ENCODE measurements around the gene ATF2.

Gene ATF2

DNA sequence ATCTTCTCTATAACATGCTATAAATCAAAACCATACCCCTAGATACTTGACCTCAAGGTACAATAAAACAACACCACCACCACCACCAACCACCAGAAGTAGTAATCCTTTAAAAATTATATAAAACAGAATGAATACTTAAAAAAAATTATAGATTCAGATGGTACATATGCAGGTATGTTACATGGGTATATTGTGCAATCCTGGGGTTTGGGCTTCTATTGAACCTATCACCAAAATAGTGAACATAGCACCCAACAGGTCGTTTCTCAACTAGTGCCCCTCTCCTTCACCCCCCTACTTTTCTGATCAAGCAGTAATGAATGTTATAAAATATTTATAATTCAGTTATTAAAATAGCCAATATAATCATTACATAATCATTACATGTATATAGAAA, 91.7 kb downstream of the ATF2 start:
- no peak for DNase-seq

DNA sequence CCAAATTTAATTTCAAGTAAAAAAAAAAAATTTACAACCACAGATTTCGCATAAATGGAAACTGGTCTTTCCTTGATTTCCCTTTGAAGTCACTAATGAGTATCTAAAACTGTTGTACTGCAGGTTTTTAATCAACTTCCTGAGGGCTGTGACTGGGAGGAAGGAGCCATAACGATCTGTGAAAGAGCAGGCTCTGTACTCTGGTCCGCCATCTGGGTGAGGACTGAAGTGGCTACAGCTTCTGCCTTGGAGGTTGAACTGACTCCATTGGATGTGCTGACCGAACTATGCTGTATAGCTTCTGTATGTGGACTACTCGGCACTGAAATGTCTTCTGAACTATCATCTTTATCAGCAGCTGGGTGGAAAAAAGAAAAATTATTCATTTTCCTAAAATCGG, 93.5 kb downstream of the ATF2 start:
- DNase-seq = no peak

DNA sequence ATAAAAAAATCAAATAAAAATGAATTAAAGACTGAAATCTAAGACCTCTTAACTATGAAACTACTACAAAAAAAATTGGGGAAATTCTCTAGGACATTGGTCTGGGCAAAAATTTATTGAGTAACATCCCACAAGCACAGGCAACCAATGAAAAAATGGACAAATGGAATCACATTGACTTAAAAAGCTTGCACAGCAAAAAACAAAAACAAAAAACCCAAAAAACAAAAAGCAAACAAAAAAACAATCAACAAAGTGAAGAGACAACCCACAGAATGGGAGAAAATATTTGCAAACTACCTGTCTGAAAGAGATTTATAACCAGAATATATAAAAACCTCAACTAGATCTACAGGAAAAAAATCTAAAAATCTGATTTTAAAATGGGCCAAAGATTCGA, 99.5 kb downstream of the ATF2 start:
- no peak for DNase-seq

DNA sequence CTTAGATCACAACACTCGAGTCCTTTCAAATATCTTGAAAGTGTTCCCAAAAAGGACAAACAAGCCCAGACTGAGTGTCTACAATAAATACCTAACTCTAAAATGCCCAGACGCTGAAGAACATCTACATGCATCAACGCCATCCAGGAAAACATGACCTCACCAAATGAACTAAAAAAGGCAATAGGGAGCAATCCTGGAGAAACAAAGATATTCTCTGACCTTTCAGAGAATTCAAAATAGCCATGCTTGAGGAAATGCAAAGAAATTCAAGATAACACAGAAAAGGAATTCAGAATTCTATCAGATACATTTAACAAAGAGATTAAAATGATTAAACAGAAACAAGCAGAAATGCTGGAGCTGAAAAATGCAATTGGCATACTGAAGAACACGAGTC, 101.6 kb downstream of the ATF2 start:
- DNase-seq = no peak

DNA sequence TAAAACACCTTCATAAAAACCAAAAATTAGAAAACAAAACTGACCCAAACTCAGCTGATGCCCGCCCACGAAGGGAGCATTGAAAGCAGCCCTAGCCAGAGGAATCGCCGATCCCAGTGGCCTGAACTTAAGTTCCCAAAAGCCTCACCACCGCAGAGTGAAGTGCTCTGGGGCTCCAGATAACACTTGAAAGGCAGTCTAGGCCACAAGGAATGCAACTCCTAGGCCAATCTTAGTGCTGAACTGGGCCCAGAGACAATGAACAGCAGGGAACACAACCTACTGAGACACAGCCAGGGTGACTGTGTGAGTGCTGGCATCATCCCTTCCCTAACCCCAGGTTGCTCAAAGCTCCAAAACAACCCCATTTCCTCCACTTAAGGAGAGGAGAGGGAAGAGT, 103.2 kb downstream of the ATF2 start:
- DNase-seq = no peak

DNA sequence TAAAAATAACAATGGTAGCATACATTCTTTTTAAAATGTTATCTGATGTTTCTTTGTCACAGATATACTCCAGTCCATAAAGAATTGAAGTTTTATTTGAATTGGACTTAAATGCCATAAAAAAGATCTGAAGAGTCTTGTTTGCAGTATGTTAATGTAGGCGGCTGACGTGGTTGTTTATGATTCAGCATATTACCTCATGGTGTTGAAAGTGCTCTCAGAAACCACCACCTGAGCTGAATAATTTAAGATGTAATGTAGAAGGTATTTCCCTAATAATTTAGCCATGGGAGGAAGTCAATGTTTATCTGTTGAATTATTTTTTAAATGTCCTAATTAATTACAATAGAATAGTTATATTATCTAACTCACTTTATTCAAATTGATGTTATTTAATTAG, 104.3 kb downstream of the ATF2 start:
- no peak for DNase-seq

DNA sequence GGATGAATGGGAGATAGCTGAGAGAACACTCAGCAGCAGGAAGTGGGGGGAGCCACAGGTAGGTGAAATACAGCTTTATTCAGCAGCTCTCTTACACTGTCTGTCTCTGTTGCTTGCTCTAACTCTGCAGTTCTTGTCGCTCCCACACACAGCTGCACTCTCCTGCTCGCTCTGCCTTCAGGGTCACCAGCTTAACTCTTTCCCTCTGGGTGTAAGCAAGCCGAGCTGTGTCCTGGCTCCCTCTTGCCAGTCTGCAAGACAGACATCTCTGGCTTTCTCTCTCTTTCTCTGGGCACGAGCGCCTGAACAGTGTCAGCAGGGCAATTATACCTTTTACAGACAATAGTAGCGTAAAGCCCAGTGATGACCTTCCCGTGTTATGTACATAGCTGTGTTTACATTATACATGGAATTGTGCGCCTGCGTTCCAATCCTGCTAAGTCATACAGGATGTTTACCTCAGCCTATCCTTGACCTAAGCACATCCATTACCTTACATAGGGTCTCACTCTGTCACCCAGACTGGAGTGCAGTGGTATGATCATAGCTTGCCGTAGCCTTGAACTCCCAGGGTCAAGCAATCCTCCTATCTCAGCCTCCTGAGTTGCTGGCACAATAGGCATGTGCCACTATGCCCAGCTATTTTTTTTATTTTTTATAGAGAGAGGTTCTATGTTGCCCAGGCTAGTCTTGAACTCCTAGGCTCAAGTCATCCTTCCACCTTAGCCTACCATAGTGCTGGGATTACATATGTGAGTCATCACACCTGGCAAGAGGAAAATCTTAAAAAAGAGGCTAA, 105.0 kb downstream of the ATF2 start:
- peak; percentile 59 for DNase-seq

DNA sequence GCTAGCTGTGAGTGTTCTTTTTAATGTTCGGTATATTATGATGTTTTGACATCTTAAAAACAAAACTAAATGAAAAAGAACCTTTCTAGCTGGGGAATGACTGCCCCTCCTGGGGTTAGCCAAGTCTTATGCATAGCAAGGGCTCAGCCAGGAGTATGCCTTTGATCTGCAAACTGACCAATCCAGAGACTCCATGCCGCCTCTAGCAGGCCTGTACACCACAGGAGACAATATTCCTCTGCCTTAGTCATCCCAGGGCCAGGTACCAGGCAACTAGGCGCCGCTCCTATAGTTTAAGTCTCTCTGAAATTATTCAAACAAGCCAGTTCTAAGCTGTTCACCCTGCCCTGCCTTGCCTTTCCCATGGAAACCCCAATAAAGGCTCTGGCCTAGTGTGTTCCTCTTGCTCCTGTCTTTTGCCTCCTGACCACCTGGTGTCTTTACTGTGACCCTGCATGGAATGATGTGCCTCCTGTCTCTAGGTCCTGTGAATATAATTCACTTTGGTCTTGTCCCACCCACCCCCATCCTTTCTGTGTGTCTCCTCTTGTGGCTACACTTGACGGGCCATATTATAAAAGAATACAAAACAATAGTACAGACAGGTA, 110.8 kb downstream of the ATF2 start:
- no peak for DNase-seq

DNA sequence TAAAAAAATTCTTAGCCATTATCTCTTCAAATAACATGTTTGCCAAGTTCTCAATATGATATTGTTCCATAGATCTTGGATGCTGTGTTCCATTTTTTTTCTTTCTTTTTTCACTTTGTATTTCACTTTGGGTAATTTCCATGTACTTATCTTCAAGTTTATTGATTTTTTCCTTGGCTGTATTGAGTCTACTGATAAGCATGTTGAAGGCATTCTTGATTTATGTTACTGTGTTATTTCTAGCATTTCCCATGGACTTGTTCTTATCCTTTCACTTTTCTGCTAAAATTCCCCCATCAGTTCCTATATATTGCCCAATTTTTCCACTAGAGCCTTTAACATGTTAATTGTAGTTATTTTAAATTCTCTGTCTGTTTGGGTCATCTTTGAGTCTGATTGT, 112.0 kb downstream of the ATF2 start:
- DNase-seq = no peak

DNA sequence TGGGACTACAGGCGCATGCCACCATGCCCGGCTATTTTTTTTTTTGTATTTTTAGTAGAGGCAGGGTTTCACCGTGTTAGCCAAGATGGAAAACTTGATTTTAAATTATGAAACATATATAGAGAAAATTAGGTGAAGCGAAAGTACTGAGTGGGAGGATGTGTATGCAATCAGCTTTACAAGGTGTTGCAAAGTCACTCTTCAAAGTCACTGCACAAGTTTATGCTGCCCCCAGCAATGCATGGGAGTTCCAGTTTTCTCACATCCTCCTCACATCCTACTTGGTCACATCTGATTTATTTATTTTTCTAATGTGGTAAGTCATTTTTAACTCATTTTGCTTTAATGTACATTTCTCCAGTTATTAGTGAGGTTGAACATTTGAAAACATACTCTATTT, 113.7 kb downstream of the ATF2 start:
- DNase-seq = no peak

DNA sequence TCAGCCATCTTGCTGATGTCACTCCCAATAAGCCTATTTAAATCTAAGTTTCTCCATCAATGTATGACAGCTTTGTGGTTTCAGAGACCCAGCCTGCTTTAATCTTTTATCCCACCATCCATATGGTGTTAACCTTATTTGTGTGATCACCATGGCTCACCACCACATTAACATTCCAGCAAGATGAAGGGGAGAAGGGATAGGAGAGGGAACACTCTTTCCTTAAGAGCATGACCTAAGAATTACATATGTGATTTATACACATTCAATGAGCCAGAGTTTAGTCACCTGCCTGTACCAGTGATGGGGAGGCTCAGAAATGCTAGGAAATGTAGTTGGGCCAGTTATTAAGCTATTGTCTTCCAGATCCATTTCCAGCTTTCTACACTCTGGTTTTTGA, 118.3 kb downstream of the ATF2 start:
- DNase-seq = no peak

DNA sequence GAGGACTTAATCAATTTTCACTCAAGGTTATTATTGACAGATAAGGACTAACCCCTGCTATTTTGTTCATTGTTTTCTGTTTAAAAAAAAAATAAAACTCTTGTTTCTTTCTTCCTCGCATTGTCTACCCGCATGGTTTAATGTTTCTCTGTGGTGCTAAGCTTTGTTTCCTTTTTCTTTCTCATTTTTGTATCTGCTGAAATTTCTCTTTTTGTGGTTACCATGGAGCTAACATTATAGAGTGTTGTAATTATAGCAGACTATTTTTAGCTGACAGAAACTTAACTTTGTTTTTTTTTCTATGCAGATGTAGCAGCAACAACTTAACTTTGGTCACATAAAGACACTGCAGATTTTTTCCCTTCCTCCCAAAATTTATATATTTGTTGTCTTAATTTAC, 119.7 kb downstream of the ATF2 start:
- DNase-seq = no peak

DNA sequence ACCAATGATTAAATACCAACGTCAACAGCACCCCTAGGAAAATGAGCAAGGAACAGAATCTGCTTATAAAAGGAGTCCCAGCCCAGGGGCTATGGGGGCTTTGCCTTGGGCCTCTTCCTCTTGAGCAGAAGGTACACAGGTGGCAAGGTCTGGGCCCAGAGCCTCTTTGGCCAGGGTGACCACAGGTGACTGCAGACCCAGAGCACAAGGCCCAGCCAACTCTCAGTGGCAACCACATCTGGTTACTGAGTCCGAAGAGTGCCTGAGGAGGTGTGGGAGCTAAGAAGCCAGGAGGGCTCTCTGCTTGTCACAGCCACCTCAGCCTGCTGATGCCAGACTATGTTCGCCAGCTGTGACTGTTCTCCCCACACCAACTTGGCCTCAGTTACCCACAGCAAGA, 128.5 kb downstream of the ATF2 start:
- DNase-seq = no peak

DNA sequence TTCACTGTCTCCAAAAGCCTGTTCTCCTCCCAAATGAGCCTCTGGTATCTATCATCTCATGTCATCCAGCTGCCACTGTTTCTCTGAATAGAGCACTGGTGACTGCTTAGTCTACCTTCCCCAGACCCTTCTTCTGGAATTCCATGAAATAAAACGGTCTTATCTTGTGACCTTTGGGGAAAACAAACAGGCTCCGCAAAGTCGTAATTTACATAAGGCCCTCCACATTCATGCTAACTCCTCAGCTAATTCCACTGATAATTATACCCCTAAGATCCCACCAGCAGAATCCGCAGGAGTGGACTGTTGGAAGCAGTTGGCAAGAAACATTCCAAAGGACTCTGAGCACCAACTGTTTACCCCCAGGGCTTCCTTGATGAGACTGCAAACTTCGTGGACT, 129.0 kb downstream of the ATF2 start:
- DNase-seq = no peak

DNA sequence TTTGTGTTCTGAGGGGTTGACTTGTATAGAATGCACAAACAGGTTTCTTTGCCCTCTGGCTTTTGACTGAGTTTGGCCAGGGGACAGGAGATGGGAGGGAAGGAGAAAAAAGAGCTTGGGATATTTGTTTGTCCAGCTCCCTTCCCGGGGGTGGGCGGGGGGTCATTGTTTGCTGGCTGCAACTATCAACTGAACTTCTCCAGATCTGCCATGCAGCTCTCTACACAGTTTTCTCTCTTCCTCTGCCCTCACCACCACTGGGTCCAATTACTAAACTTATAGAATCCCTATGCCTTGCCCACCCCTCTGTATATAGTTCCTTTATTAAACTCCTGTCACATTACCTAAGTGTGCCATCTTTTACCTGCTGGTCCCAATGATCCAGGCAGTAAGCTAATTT, 130.1 kb downstream of the ATF2 start:
- DNase-seq = no peak

DNA sequence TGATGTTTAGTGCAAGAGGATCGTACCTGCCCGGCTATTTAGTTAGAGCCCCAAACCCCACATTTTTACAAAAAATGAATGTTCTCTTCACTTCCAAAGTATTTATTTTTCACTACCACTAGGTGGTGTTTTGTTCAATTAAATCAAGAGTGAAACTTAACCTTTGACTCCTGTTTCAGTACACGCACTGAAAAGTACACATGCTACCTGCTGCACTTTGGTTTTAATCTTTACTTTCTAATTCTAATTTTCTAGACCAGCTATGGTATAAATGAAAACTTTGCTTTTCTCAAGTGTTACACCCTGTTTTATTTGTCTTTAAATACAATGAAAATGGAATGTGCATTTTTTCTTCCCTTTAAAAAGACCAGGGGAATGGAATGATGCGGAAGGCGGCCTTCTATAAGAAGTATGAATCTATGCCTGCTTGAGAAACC, 131.4 kb downstream of the ATF2 start:
- peak; percentile 3 for DNase-seq

DNA sequence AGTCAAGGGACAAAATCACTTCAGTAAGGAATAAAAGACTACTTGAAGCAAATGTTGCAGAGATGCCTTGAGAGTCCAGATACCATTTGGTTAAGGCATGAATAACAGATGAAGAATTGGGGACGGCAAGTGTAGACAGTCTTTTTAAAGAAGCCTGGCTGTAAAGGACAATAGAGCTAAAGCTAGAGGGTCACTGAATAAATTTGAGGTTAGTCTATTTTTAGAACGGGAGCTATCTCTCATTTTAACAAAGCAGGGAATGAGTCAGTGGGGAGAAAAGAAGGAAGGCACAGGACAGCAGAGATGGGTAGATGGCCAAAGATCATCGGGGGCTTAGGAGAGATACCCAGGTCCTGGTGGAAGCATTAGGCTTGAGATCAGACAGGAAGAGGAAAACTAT, 132.2 kb downstream of the ATF2 start:
- no peak for DNase-seq

DNA sequence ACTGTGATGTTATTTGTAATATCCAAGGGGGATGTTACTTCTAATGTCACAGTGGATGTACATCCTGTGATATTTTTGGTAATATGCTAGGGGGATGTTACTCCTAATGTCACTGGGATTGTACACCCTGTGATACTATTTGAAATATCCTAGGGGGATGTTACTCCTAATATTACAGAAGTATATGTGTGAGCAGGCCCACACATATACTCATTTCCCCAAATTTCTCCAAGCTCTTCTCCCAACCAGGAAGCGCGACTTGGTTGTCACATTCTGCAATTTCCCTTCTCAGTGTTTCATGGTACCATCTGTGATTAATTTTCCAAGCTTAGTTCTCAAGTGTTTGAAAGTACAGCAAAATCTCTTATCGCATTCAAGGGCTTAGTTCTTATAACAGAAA, 133.3 kb downstream of the ATF2 start:
- no peak for DNase-seq

DNA sequence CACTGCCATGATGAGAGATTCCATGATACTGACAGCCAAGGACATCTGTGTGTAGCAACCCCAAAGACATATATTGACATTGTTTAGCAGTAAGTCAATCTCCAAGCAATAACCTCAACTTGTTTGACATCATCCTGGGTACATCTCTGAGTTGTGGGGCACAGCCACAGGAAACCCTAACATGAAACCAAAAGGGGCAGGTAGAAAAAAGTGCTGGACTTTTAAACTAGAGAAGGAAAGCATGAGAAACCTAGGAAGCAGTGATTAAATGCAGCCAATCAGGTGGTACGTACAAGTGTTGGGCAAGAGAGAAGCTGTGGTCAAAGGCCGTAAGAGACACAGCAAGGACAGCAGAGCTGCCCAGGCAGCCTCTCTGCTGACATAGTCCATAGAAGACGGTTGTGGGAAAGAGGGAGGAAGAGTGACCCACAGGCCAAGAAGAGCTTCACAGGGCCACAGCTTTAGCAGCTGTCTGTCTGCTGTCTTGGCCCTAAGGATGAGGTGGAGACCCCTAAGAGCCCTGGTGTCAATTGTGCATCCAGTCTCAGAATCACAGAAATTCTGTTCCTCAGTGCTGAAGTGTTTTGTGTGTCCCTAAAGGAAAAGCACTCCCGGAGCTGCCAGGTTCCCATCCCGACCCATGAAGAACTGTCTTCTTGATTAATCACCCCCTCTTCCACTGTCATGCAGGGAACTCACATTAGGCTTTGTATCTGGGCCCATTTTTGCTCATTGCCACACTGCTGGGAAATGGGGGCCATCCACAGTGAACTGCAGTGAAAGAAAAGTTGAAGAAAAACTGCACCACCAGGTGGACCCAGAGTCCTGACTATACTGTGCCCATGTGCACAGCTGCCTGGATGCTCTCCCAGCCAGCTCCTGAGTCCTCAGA, 137.4 kb downstream of the ATF2 start:
- DNase-seq = peak; percentile 23

DNA sequence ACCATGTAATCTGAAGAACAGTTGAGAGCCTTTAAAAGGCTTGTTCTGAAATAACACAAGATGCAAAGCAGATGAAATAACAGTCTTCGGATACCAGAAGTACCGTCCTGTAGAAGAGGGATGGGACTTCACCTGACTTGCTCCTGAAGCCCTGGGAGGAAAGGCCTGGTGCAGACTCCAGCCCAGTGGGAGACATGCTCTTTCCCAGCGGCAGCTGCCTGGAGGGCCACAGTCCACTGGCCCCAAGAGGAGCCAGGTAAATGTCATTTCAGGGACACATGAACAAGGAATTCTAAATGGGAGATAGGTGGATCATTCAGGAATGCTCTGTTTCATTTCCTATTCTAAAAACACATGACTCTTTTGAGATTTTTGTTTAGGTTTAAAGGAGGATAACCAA, 140.2 kb downstream of the ATF2 start:
- DNase-seq = no peak

DNA sequence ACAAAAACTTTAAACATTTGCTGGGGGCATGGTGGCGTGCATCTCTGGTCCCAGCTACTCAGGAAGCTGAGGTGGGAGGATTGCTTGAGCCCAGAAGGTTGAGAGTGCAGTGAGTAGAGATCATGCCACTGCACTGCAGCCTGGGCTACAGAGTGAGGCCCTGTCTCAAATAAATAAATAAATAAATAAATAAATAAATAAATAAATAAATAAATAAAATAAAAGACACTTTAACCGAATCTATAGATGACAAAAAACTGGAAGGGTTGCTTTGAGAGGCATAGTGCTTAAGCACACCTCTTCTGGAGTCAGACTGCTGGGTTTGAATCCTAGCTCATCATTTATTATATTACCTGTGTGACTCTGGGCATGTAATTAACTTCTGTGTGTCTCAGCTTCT, 141.6 kb downstream of the ATF2 start:
- no peak for DNase-seq

DNA sequence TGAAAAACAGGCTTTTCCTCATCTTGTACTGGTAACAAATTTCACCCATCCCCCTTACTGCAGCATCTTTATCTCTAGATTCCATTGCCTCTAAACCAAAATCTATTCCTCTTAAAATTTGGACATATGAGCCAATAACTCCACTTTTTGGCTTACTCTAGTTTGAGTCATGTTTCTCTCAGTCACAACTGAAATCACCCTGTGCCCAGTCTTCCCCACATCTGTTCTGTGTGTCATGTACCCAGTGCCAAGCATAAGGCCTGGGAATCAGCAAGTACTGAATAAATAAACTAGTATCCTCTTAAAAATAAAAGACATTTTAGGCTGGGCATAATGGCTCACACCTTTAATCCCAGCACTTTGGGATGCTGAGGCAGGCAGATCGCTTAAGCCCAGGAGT, 142.1 kb downstream of the ATF2 start:
- no peak for DNase-seq

DNA sequence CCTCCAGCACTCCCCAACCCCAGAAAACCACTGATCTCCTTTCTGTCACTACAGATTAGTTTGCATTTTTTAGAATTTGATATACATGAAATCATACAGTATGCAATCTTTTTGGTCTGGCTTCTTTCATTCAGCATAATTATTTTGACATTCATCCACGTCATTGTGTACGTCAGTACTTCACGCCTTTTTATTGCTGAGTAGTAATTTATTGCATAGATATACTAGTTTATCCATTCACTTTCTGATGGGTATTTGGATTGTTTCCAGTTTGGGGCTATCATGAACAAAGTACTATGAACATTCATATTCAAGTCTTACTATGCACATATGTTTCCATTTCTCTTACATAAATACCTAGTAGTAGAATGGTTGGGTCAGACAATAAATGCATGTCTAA, 142.8 kb downstream of the ATF2 start:
- no peak for DNase-seq

DNA sequence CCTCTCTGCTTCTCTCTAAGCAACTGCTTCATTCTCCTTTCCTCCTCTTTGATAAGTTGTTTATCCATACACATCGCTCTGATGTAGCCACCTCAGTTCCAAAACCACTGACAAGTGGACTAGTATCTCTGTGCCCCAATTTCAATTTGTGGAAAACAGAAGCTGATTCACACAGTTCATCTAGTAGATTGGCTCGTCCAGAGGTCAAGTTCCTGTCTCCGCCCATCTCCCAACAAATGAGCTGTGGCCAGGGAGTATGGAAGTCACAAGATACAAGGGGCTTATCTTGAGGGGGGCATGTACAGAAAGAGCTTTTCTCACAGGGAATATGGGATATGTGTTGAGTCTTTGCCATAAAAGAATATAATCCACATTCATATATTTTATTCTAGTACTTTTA, 145.1 kb downstream of the ATF2 start:
- DNase-seq = no peak

Measured in NCI-H748 treated with DMSO at 0.1 percent for 48 hours (cell line).